ENCODE measurements around the gene ARAP2.
A peak's percentile ranks its signal among the peaks of the same experiment; 100 is the strongest.

ARAP2 gene

DNA sequence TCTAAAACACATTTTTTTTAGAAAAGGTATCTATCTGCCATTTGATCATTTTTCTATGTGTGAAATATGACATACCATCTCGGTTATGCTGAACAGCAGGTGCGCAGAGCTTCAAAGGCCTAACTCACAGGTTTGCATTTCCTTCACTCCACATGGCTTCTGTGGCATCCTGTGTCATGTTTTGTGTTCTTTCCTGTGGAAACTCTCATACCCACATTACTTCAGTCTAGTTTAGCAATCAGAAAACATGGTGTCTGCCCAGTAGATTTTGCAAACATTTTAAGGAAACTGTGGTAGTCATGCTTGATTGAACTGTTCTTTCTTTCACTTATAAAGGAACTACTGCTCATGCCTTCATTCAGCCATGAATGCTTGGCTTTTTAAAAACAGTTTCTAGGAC, 11.3 kb upstream of the ARAP2 start:
- peak; percentile 54 for DNase-seq

DNA sequence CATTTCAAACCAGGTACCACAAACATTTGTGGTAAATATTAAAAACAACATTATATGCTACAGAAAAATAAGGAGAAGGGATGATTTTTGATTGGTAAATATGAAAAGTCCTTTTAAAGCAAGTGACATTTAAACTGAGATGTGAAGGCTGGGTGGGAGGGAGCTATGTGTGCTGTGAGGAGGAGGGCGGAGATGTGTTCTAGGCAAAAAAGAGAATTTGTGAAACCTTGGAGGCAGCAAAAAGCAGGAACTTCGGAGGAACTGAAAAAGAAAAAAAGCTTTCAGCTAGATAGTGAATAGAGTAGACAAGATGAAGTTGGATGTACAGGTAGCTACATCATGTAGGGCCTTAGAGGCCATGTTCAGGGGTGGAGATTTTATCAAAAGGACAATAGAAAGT, 10.1 kb upstream of the ARAP2 start:
- no peak for DNase-seq

DNA sequence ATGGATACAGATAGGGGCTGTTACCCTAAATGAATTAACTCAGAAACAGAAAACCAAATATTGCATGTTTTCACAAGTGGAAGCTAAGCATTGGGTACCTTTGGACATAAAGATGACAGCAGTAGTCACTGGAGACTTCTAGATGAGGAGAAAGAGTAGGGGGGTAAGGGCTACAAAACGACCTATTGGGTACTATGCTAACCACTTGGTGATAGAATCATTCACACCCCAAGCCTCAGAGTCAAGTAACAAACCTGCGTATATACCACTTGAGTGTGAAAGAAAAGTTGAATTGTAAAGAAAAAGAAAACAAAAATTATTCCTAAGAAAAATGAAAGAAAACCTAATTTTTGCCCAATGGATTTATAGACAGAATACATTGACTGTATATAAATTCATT, 7.7 kb upstream of the ARAP2 start:
- DNase-seq: no peak

DNA sequence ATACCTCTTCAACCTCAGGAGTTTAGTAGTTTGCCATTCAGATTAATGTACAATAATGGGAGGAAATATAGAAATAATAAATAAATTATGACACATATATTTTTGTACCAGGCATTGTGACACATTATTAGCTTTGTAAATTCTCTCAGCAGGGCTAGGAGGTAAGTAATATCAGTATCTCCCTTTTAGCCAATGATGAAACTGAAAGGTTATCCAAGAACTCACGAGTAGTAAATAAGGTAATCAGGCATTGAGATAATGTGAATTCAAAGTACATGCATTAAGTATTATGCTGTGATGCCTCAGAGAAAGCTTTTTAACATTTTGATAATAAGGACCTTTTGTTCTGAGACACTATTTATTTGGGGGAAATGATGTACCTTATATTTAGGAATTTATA, 5.3 kb upstream of the ARAP2 start:
- DNase-seq: no peak

DNA sequence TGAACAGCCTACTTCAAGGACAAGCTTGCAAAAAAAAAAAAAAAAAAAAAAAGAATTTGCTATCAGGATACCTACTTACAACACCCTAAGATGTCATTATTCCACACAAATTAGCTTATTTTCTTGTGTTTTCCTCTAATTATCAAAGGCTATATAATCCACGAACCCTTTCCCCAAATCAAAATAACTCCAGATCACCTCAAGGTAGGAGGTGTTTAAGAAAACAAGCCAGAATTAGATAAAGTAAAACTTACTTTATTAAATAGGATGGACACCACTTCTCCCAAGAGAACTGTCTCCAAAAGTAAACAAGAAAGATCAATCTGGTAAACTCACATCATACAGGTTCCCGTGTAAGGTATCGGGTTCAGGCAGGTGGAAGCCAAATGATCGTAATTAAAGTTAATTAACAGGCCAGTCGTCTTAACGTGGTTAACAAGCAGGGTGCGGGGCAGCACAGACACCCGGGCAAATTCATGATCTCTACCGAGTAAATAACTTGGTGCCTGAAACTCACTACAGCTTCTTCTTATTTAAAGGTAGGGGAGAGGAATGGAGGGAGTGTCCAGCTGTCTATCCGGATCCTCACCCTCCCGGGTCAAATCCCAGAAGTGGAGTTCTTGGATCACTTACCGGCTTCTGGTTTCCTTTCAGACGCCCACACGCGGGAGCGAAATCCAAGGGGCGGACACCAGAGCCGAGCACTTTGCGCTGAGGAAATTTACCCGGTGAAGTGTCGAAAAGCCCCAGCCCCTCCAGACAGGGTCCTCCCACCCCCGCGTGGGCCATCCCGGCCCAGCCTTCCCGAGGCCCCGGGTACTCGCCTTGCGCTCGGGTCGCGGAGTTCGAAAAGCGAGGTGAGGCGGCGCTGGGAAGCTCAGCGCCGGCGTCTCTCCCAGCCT, 708 bp downstream of the ARAP2 start:
- DNase-seq: peak; percentile 73

DNA sequence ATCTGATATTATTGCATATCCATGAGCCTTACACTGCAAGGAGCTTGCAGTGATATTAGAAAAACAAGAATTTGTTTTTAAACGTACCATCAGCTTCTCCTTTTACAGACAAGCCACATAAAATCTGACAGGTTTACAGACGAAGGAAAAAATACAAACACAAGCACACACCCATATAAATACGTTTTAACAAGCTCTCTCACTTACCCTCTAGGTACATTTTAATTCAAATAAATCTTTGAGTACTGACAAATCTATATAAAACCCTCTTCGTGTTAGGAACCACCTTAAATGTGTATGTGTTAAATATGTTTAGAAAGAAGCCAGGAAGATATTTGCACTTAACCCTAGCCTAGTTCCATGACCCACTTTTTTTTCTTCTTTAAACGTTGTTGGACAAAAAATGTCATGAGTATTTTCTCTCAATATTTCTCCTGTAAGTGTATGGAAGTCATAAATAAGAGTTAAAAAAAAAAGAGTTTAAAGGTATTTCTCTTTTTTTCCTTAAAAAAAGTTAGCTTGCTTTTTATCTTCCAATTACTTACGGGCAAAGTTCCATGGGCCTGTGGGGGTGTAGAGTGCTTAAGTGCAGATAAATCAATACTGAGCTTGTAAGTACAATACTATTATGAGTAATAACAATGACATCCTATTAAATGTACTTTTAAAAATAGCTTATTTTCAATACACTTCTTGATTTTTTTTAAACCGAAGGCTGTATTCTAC, 1.5 kb downstream of the ARAP2 start:
- DNase-seq: no peak

DNA sequence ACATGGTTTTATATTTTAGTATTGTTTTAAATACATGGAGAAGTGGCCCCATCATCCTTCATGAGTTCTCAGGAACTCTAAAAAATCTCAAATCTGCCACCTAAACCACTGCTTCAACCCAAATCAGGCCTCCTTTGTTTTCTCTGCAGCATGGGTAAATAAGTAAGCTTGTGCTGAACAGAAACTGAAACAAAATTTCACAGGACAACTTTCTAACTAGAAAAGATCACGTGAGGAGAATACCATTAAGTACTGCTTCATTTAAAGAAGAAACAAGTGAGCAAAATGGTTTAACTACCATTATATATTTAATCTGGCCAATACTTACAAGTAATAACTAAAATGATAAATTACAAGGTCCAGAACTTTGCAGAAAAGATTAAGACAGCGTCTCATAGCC, 2.5 kb downstream of the ARAP2 start:
- no peak for DNase-seq

DNA sequence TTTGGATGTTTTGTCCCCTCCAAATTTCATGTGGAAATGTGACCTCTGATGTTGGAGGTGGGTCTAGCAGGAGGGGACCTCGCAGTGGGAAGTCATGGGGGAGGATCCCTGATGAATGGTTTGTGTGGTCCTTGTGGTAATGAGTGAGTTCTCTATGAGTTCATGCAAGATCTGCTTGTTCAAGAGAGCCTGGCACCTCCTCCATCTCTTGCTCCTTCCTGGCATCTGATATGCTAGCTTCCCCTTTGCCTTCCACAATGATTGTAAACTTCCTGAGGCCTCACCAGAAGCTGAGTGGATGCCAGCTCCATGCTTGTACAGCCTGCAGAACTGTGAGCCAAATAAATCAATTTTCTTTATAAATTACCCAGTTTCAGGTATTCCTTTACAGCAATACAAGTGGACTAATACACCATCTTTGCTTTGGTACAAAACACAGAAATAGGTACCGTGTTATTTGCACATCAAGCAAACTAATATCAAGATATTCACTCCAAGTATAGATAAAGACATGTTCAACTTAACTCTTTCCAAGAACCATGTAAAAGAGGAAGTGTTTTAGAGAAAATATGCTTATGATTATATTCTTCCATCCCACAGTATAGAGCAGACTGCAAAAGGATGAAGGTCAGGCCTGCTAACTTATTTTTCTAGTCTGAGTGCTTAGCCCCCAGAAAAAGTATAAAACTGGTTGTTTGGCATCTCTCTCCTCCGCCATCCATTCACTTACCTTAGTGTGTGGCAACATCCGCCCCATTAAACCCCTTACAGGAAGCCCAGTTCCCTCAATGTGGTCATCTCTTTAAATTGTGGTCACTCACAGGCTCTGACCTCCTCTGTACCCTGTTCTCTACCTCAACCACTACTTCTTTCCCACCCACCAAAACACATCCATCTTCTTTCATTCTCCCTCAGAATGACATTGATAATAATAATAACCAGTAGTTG, 6.7 kb downstream of the ARAP2 start:
- DNase-seq: no peak

DNA sequence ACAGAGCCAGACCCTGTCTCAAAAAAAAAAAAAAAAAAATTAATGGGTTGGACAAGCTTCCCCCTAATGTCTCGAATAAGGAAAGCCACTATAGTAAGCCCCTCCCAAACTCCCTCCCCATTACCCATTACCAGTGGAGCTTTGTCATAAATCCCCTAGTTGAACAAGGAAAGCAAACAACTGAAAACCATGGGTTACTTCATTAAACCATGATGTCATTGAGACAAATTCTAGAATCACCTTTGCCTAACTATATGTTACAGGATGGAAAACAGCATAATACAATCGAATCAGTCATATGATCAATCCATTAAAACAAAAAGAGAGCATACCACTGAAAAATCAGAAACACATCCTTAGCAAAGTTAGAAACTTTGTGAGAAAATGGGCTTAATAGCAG, 8.2 kb downstream of the ARAP2 start:
- DNase-seq: no peak

DNA sequence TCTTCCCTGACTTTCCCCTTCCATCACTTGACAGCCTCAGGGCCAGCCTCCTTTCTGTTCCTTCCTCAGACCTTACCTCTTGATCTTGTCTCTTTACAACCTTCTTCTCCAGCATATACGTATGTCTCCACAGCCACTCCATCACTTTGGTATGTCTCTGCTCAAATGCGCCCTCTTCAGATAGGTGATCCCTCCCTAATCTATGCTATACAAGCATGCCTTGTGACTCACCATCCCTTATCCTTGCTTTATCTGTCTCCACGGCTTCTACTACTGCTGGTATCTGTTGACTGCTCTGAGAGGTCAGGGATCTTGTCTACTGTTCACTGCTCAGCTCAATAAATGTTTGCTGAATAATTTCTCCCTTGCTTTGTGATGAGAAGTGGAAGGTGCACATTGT, 9.0 kb downstream of the ARAP2 start:
- no peak for DNase-seq

DNA sequence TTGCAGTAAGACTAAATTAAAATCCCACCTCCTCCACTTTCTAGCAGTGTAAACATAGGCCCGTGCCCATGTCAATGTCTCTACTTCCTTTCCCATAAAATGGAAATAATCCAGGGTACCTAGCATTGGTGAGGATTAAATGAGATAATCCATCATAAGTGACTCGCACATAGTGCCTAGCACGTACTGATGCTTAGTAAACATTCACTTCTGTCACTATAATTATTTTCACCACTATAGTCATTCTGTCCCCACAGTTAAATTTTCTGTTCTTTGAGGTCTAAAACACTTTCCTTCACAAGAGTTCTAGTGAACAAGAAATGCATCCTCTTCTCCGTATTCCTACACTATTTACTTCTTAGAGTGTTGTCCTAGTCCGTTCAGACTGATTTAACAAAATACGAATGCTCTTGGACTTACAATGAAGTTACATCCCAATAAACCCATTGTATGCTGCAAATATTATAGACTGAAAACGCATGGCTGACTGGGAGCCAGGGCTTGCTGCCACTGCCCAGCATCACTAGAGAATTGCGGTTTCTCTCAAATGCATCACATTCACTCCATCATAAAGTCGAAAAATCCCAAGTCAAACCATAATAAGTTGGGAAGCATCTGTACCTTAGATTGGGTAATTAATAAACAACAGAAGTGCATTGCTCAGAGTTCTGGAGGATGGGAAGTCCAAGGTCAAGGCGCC, 10.6 kb downstream of the ARAP2 start:
- DNase-seq: no peak

DNA sequence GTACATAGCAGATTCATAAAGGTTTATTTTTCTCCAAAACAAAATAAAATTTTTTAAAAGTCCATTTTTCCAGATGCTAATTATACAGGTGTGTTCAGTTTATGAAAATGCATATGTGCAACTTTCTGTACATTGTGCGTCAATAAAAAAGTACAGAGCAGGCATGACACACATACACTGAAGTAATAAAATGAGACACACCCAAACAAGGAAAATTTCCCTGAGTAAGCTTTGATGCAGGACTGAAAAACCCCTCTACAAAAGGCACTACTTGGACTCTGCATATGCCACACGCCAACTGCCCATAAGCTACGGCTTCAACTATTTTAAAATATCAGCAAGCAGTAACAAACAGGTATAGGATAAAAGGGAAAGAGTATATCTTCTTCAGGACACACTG, 13.8 kb downstream of the ARAP2 start:
- no peak for DNase-seq

DNA sequence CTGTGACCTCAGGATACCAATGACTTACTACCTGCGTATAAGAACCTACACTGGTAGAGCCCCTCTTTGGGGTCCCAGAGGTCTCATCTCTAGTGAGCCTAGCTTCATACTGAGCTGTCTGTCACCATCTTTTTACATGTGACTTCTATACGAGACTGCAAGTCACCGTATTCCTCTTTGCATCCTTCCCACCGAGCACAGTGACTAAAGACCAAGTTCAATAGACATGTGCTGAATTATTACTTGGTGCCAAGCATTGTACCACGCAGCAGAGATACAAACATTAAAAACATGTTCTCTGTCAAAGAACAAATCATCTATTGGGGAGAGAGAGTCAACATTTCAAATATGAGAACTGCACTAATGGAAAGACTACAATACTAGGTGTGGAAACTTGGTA, 16.4 kb downstream of the ARAP2 start:
- DNase-seq: no peak

DNA sequence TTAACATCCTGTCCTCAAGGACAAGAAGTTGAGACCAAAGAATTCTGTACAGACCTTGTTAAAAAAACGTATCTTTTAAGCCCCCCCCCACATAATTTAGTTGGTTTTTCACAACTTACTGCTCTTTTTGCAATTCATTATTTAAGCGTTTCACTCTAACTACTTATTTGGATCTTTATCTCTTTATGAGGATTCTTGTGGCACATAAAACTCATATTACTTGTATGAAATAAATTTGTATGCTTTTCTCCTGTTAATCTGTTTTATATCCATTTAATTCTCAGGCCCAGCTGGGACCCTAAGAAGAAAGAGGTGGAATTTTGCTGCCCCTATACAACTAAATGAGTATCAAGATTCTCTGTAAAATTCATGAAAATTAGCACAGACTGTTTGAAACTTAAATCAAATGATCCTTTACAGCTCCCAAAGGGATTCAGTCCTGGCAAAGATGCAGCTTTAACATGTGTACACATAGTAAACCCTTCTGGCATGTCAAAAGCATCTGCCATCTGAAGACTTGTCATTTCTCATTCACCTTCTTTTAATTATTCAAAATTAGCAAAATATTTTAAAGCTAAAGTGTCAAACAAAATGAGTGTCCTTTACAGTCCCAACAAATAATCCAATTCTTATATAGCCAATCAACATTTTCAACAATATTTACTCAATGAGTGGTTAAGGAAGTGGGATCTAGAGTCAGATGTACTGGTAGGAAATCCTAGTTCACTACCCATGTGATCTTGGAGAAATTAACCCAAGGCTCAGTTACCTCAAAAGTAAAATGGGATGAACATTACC, 17.7 kb downstream of the ARAP2 start:
- no peak for DNase-seq

DNA sequence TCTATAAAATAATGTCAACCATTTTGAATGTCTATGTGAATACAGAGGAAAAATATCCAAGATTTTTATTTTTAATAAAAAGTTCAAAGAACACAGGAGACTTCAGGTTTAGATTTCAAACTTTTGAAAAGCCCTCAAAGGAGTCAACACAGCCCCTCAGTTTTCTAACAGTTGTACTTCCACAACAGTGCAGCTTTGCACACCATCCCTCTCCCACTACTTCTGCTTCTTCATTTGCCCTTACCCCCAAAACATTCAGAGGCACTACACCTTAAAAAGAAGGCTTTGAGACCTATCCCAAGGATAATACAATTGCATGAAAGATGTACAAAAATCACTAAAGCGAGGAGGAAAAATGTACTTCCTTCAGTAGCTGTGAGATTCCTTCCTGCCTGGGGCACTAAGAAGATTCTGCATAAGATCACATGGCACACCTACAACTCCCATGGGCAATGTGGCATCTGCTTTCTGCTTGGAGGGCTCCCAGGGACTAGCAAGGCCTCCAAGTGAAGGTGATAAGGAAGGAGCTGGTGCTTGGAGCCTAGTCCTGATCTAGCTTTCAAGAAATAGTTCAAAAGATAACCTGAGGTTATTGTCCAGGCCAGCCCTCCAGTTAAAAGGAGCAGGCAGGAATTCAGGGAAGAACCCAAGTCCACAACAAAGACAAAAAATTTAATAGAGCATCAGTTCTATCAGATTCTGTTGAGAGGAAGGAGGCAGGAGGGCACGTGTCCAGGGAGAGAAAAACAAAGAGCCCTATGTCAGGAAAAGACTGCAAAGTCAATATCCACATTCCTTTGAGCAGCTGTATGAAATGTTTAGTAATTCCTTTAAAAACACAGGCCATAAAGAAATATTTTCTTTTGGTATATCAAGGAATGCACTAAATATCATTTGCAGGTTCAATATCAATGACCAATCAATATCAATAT, 19.1 kb downstream of the ARAP2 start:
- no peak for DNase-seq

DNA sequence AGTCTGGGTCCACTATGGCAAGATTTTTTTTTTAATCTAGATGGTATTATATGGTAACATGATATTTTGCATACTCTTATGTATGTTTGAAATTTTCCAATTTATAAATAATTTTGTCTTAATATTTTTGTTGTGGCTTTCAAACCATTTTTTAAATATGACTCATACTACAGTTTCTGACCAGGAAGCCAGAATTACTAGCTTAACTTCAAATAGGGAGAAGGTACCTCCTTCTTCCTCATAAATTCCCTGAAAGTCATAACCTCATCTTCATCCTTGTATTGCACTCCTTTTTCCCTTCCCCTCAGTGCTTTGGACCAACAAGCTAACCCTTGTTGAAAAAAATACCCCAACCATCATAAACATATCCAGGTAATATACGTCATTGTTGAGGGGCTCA, 21.6 kb downstream of the ARAP2 start:
- DNase-seq: no peak

DNA sequence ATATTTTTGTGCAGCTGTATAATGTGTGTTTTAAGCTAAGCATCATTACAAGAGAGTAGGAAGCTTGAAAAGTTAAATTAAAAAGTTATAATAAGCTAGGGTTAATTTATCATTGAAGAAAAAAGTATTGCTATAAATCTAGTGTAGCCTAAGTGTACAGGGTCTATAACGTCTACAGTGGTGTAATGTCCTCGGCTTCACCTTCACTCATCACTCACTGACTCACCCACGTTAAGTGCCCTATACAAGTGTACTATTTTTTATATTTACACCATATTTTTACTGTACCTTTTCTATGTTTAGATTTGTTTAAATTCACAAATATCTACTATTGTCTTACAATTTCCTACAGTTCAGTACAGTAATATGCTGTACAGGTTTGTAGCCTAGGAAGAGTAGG, 23.5 kb downstream of the ARAP2 start:
- DNase-seq: no peak

DNA sequence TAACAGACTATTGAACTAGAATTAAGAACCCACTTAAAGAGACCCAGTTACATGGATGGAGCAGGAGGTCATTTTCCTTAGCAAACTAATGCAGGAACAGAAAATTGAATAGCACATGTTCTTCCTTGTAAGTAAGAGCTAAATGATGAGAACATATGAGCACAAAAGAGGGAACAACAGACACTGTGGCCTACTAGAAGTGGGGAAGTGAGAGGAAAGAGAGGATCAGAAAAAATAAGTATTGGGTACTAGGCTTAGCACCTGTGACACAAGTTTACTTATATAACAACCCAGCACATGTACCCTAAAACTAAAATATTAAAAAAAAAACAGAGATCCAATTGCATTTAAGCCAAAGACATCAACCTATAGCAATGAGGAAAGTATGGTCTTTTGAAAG, 26.2 kb downstream of the ARAP2 start:
- no peak for DNase-seq

DNA sequence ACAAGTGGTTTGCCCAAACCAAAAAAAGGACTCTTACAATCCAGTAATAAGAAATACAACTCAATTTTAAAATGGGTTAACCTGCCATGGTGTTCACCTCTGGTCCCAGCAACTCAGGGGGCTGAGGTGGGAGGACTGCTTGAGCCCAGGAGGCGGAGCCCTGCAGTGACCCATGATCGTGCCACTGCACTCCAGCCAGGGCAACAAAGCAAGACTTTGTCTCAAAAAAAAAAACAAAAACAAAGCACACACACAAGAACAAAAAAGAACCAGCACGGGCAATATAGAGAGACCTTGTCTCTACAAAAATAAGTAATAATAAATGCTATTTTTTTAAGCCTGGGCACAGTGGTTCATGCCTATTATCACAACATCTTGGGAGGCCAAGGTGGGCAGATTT, 28.7 kb downstream of the ARAP2 start:
- DNase-seq: no peak

DNA sequence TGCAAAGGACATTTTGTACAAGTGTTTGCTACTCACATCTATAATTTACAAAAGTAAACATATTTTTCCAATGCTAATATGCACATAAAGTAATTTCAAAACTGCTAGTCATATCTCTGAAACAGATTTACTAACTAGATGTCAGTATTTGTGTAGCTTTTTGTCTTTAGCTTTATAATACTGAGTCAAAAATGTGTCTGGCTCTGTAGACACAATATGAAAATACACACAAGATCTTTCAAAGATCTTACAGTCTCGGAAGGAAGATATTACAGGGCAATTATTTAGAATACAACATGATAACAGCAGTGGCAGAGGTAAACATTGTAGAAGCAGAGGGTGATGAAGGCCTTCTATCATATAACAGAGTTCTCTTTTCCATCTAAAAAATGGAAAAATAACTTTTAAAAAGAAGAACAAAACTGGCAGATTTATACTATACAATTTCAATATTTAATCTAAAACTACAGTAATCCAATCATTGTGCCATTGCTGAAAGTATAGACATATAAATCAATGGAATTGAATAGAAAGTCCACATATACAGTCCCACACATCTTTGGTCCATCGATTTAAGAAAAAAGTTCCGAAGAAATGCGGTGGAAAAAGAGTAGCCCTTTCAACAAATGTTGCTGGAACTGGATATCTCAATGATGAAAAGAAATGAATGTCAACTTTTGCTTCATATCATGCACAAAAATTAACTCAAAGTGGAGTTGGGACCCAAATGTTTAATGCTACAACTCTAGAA, 29.4 kb downstream of the ARAP2 start:
- no peak for DNase-seq

All from stimulated activated CD8-positive, alpha-beta memory T cell treated with anti-CD3 and anti-CD28 coated beads, Interleukin-4, amount 100 ng/mL, for 48 hours (primary cell).